CD4-positive, alpha-beta T cell treated with Interleukin-17A for 4 hours (primary cell): Measurements from ENCODE around the gene SYNE3.
A peak's percentile ranks its signal among the peaks of the same experiment; 100 is the strongest.

Source experiments
- DNase-seq: peaks from one replicate; pipeline ENCODE4 v3.0.0-alpha.2; 2020; ENCODE audit warnings: mixed read lengths

Gene SYNE3

DNA sequence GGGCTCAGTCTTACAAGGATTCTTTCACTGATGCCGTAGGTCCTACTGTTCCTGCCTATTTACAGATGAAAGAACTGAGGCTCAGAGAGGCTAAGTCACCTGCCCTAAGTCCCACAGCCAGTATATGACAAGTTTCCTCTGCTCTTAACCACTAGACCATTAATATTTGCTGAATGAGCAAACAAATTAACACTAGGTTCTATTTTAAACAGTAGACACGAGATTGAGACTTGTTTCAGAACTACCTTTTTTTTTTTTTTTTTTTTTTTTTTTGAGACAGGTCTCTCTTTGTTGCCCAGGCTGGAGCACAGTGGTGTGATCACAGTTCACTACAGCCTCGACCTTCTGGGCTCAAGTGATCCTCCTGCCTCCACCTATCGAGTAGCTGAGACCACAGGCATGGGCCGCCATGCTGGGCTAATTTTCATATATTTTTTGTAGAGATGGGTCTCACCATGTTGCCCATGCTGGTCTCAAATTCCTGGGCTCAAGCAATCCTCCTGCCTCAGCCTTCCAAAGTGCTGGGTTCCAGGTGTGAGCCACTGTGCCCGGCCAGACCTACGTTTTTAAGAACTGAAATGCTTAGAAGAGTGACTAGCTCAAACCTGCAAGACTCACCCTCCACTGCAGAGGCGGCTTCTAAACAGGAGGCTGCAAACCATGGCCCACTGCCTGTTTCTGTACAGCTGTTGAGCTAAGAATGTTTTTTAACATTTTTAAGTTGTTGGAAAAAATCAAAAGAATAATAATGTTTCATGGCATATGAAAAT is 12.9 kb downstream of the SYNE3 start:
- DNase-seq = no peak

- no peak for DNase-seq
Measured at GRCh38 chr14:95502381-95502950, 14.0 kb downstream of the SYNE3 start.

DNA sequence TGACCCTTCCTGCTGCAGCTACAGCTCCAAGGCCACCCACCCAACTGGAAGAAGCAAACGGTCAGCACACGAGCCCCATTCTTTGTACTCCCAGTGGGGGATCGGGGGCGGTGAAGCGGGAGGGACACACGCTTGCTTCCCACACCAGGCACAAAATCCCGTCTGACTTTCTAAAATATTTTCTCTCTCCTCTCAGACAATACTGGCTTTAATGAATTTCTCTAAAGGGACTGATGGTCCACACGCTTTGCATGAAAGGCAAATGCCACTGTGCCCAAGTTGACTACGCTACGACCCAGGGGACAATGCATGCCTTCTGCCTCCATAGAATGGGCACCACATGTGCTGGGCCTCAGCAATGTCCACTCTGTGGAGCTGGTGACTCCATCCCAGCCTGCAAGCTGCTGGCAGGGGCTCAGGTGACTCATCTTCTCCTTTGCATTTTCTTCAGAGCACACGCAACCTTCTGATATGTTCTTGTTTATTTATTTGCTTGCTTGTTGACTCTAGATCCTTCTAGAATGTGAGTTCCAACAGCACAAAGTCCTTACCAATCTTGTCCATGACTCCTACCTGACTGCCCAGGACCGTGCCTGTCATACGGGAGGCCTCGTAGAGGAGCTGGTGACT is 15.6 kb downstream of the SYNE3 start:
- DNase-seq = no peak

DNA sequence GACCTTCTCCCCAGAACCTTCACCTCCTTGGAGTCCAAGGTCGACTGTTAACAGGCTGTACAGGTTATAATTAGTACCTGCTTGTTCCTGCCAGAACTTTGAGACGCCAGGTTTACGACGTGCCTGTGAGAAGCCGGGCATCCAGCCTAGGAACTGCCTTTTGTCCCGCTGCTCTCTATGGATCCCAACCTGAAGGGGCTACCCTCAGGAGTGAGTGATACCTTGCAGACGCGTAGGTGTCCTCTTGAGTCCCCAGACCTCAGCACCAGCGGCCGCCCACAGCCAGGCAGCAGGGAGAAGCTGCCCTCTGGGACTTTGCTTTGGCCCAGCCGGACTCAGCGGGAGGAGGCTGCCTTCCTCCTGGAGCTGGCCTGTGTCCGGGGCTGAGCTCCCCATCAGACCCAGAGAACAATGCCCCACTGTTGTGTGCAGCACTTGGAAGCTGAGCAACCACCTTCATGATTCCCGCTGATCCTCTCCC is 16.2 kb downstream of the SYNE3 start:
- DNase-seq = no peak

- DNase-seq = no peak
Measured at GRCh38 chr14:95499354-95499750, 17.1 kb downstream of the SYNE3 start.

DNA sequence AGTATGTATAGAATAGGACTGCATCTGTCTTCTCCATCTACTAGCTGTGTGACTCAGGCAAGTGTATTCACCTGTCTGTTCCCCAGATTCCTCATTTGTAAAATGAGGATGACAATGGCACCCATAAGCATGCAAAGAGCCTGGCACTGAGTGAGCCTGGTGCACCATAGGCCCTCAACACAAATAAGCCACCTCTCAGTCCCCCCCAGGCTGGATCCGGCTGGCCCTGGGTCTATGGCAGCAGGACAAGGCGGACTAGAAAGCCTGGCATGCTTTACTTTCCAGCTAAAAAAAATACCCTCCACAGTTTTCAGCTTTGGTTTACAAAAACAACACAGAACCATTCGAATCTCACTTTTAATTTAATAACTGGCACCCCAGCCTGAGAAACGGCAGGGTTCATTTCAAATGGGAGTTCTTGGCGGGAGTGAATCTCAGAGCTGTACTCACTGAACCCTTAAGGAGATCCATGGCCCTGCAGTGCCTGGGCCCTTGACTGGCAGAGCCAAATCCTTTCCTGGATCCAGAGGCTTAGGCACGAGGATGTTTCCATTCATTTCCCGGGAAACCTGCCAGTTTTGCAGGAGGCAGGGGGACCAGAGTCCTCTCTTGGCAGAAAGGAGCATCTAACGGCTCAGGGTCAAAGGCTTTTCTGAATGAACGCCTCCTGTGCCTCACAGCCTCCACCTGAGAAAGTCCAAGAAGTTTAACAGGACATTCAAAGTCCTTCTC is 17.7 kb downstream of the SYNE3 start:
- no peak for DNase-seq

- DNase-seq = no peak
Measured at GRCh38 chr14:95497561-95498011, 18.9 kb downstream of the SYNE3 start.

DNA sequence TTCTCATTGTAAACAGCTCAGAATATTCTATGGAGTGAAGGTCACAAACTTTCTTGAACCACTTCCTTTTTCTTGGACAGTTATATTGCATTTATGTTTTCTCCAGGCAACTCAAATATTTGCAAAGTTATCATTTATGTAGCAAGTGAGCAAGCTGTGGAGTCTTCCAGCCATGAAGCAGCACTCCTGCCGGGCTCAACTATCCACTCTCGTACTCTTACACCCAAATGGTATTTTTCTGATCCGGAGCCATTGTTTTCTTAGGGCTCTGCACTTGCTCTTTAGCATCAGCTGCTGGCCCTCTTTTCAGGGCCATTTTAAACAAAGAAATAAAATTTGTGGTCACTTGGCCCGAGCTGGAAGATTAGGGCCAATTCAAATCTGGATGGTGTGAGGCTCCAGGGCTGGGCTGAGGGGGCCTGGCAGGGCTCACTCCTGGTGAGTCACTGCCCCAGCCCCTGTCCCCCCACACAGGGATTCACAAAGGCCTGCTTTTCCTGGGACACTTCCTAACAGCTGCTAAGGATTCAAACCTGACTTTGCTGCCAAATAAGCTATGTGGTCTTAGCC is 19.7 kb downstream of the SYNE3 start:
- no peak for DNase-seq

- peak; percentile 19 for DNase-seq
Measured at GRCh38 chr14:95496111-95496681, 20.3 kb downstream of the SYNE3 start.

DNA sequence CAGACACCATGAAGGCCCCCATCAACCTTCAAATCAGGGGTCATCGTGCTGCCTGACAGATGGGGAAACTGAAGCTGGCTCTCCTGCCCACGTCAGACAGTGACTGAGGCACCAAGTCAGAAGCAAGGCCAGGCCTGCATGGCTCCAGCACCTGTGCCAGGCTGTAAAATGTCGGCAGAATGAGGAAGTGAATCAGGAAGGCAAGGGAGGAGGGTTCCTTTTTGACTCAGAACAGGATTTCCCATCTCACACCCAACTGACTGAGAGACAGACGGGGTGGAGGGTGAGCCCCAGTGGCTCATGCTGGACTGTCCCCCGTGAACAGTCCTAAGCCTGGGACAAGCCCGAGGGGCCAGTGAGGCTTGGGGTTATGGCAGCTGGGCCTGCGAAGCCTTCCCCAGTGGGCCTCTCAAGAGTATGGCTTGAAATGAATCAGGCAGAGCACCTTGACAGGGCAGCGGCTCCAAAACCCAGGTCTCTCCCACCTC is 20.9 kb downstream of the SYNE3 start:
- peak; percentile 46 for DNase-seq

DNA sequence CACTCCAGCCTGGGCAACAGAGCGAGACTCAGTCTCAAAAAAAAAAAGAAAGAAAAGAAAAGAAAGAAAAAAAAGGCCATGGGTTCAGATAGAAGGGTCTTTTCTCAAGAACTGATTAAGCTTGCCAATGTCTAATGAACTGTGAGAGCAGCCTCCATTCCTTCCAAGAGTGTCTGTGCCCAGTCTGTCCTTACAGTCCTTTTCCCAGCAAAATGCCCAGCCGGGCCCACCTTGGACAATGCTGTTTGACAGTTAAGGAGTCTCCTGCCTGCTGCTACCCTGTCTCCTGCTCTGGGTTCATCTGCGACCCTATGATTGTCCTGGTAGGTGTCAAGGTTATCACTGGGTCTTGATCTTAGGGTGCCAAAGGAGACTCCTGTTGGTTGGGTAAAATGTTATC is 21.4 kb downstream of the SYNE3 start:
- DNase-seq = no peak

GRCh38 chr14:95494456-95494855 is 22.0 kb downstream of the SYNE3 start:
- DNase-seq = no peak

DNA sequence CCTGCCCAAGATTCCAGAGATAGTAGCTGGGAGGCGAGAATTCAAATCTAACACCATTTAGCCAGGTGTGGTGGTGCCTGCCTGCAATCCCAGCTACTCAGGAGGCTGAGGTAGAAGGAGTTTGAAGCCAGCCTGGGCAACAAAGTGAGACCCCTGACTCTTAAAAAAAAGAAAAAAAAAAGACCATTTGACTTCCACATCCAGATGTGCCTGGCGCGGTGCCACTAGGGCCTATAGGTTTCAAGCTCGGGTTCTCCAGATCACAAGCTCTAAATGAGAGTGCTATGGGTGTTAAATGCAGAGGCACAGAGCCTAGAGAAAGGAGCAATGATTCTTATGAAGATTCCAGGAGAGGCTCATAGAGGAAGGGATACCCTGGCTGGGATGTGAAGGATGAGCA is 22.5 kb downstream of the SYNE3 start:
- no peak for DNase-seq

- DNase-seq = no peak
Measured at GRCh38 chr14:95493503-95493902, 22.9 kb downstream of the SYNE3 start.

DNA sequence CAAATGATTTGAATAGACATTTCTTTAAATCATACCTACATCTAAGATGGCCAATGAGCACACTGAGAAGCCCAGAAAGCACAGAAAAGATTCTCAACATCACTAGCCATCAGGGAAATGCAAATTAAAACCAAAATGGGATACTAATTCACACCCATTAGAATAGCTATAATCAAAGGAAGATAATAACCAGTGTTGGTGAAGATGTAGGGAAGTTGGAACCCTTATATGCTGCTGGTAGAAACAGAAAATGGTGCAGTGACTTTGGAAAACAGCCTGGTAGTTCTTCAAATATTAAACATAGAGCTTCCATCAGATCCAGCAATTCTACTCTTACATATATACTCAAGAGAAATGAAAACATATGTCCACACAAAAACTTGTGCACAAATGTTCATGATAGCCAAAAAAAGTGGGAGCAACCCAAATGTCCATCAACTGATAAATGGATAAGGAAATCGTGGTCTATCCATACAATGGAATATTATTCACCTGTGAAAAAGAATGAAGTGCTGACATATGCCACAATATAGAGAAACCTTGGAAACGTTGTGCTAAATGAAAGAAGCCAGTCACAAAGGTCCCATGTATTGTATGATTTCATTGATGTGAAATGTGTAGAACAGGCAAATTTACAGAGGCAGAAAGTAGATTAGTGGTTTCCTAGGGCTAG is 24.4 kb downstream of the SYNE3 start:
- no peak for DNase-seq

GRCh38 chr14:95490727-95491451 is 25.6 kb downstream of the SYNE3 start:
- no peak for DNase-seq

DNA sequence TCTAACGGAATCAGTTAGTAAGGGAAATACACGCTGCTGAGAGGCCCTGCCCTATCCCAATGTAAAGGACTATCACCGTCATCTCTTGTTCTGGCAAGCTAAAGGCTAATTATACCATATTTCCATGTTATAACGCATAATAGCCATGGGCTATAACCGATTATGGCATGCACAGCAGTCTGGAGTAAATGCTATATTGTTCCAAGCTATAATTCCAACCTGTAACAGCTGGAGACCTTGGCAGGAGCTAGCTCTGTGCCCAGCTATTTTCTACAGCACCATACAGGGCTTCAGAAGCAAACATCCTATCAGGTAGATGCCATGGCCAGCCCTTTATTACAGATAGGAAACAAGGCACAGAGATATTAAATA is 26.3 kb downstream of the SYNE3 start:
- DNase-seq = no peak

DNA sequence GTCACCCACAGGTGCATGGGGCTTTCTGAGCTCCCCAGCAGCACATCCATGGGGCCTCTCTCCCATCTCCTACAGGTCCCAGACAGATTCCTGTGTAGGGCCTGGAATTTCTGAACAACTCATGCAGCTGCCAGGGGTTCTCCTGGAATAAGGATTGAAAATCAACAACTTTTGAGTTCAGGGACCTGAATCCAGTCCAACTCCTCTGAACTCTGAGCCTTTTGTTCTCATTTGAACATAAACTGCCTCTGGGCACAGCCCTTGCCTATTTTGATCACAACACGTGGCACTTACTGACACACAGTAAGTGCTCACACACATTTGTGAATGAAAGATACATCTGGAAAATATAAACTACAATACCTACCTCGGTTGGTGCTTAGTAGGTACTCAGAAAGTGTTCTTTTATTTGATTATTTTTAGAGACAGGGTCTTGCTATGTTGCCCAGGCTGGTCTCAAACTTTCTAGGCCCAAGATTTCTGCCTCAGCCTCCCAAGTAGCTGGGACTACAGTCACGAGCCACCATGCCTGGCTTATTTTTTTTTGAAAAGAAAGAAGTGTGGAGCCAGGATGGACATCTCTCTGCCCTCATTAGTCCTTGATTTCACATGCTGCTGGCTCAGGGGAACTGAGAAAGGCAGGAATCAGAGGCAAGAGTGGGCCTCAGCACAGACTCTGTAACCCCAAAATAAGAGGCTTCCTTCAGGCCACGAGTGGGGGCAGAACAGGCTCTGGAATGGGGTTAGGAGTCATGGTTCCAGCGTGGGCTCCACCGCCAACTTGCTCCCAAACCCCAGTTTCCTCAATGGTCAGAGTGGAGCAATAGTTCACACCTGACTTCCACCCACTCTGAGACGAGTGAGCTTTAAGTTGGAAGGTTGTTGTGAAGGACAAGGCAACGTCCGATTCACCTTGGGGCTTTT is 27.0 kb downstream of the SYNE3 start:
- no peak for DNase-seq

GRCh38 chr14:95488376-95489213 is 27.9 kb downstream of the SYNE3 start:
- no peak for DNase-seq
